OCI-LY1 (cell line): ENCODE measurements around the gene SLC22A1.

Source experiments
- H2AFZ ChIP-seq: fragments of 200-600 bp; sonication (generic), shearing (Covaris generic); 2 replicates; pipeline ENCODE4 v1.6.0; 2014; ENCODE audit warnings: antibody characterized with exemption, mild to moderate bottlenecking, low read length
- H3F3A ChIP-seq: fragments of 200-600 bp; sonication (generic), shearing (Covaris generic); 2 replicates; pipeline ENCODE4 v1.6.0; 2014; ENCODE audit warnings: mild to moderate bottlenecking, antibody characterized with exemption, low read length, moderate library complexity; ENCODE audit not compliant: insufficient read depth
- H3K27ac ChIP-seq: fragments of 200-600 bp; sonication (generic); 2 replicates; pipeline ENCODE4 v1.5.1; 2014; ENCODE audit warnings: low read length, mixed run types, mild to moderate bottlenecking, low read depth; ENCODE audit not compliant: poor library complexity, severe bottlenecking
- H3K27me3 ChIP-seq: fragments of 200-600 bp; sonication (generic); 2 replicates; pipeline ENCODE4 v1.6.0; 2014; ENCODE audit warnings: antibody characterized with exemption, mild to moderate bottlenecking, low read length, moderate library complexity; ENCODE audit not compliant: insufficient read depth
- H3K36me3 ChIP-seq: fragments of 200-600 bp; sonication (generic); 2 replicates; pipeline ENCODE4 v1.6.1; 2014; ENCODE audit warnings: mild to moderate bottlenecking, antibody characterized with exemption, low read length, moderate library complexity, mixed read lengths; ENCODE audit not compliant: insufficient read depth
- H3K4me1 ChIP-seq: fragments of 200-600 bp; sonication (generic); 2 replicates; pipeline ENCODE4 v1.5.1; 2014; ENCODE audit warnings: mild to moderate bottlenecking, low read length, moderate library complexity; ENCODE audit not compliant: insufficient read depth, severe bottlenecking
- H3K4me2 ChIP-seq: fragments of 200-600 bp; sonication (generic), shearing (Covaris generic); 2 replicates; pipeline ENCODE4 v1.6.1; 2014; ENCODE audit warnings: low read length
- H3K4me3 ChIP-seq: fragments of 200-600 bp; sonication (generic); 2 replicates; pipeline ENCODE4 v1.5.1; 2014; ENCODE audit warnings: low read length, low read depth, mild to moderate bottlenecking, mixed read lengths; ENCODE audit not compliant: poor library complexity, severe bottlenecking
- H3K79me2 ChIP-seq: fragments of 200-600 bp; shearing (Covaris generic); 2 replicates; pipeline ENCODE4 v1.6.1; 2016; ENCODE audit warnings: mixed run types, low read length, mixed read lengths; ENCODE audit not compliant: insufficient read depth
- H3K9ac ChIP-seq: fragments of 200-600 bp; sonication (generic), shearing (Covaris generic); 2 replicates; pipeline ENCODE4 v1.6.1; 2014; ENCODE audit warnings: mild to moderate bottlenecking, low read length, mixed read lengths
- H3K9me2 ChIP-seq: fragments of 200-600 bp; sonication (generic), shearing (Covaris generic); 2 replicates; pipeline ENCODE4 v1.6.1; 2014; ENCODE audit warnings: low read depth, mild to moderate bottlenecking, low read length, mixed read lengths
- H3K9me3 ChIP-seq: fragments of 200-600 bp; shearing (Covaris generic); 2 replicates; pipeline ENCODE4 v1.6.1; 2014; ENCODE audit warnings: low read length, mixed read lengths
- H4K20me1 ChIP-seq: fragments of 200-600 bp; sonication (generic), shearing (Covaris generic); 2 replicates; pipeline ENCODE4 v1.6.0; 2016; ENCODE audit warnings: mild to moderate bottlenecking, low read length; ENCODE audit not compliant: insufficient read depth
- EZH2 ChIP-seq: fragments of 200-600 bp; sonication (generic), shearing (Covaris generic); IDR thresholded peaks from 2 replicates; pipeline ENCODE4 v1.8.0; 2017; ENCODE audit warnings: borderline replicate concordance, mixed run types, mild to moderate bottlenecking, antibody characterized with exemption, low read length, moderate library complexity, mixed read lengths
- TF ChIP-seq, protein P1 (sequence below): fragments of 200-600 bp; sonication (generic), shearing (Covaris generic); IDR thresholded peaks from 2 replicates; pipeline ENCODE4 v1.5.1; 2017; ENCODE audit warnings: mild to moderate bottlenecking, antibody characterized with exemption, low read length, moderate library complexity, mixed read lengths

The SLC22A1 gene

DNA sequence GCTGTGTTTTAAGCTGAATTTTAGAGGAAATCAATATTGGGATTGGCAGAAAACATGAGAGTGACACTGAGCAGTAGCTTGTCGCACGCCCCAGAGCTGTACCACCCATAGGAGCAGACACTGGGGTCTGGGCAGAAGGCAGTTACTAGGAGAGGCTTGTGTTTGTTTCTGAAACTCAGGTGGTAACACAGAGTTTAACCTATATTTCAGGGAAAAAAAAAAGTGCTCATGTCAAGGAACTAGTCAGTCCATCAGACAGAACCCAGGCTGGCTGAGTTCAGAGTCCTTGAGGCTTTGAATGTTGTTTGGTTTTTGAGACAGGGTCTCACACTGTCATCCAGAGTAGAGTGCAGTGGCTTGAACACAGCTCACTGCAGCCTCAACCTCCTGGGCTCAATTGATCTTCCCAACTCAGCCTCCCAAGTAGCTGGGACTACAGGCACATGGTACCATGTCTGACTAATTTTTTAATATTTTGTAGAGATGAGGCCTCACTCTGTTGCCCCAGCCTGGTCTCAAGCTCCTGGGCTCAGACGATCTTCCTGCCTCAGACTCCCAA, 6.6 kb downstream of the SLC22A1 start:
- H3K36me3 ChIP-seq = no peaks in the 10 kb centered on the region
- no peaks in the 10 kb centered on the region for H4K20me1 ChIP-seq
- H2AFZ ChIP-seq = no peak overlapping the region
- H3K9ac ChIP-seq = no peak overlapping the region
- no peaks in the 10 kb centered on the region for H3K9me2 ChIP-seq
- H3K27me3 ChIP-seq = no peaks in the 10 kb centered on the region
- no peaks in the 10 kb centered on the region for H3K4me1 ChIP-seq
- no peak overlapping the region for H3K4me2 ChIP-seq
- no peak overlapping the region for H3K27ac ChIP-seq
- H3K79me2 ChIP-seq = no peaks in the 10 kb centered on the region
- no peak overlapping the region for H3K4me3 ChIP-seq
- H3K9me3 ChIP-seq = no peaks in the 10 kb centered on the region
- TF ChIP-seq, protein P1, sequence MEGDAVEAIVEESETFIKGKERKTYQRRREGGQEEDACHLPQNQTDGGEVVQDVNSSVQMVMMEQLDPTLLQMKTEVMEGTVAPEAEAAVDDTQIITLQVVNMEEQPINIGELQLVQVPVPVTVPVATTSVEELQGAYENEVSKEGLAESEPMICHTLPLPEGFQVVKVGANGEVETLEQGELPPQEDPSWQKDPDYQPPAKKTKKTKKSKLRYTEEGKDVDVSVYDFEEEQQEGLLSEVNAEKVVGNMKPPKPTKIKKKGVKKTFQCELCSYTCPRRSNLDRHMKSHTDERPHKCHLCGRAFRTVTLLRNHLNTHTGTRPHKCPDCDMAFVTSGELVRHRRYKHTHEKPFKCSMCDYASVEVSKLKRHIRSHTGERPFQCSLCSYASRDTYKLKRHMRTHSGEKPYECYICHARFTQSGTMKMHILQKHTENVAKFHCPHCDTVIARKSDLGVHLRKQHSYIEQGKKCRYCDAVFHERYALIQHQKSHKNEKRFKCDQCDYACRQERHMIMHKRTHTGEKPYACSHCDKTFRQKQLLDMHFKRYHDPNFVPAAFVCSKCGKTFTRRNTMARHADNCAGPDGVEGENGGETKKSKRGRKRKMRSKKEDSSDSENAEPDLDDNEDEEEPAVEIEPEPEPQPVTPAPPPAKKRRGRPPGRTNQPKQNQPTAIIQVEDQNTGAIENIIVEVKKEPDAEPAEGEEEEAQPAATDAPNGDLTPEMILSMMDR = no peak
- no peaks in the 10 kb centered on the region for H3F3A ChIP-seq

DNA sequence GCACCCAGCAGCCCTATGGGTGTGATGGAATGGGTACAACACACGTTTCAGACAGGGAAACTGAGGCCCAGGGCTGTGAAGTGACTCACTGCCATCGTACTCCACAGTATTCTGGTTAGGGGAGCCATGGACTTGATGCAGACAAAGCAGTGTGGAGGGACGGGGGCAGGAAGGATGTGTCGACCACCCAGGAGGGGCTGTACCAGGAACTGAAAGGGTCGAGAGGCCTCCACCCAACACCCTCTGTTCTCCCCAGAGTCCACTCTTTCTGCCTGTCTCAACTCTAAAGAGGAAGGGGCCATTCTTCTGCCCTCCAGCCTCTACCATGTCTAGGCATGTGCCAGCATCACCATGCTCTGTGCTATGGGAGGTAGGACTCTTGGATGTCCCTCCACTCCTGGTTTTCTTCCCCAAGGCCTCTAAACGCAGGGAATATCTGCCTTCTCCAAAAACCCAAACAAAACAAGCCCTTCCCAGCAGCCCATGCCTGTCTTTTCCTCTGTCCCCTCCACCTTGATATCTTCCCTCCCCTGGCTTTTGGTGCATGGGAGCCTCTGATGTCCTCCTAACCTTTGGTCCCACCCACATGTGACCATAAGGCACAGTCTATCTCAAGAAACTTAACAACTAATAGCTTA, 7.4 kb downstream of the SLC22A1 start:
- Histone ChIP-seq H3K9me3 (no peaks in the 10 kb centered on the region), H3K4me3 (no peak overlapping the region), H3K27ac (no peak overlapping the region), H3K4me1 (no peaks in the 10 kb centered on the region), H3K27me3 (no peaks in the 10 kb centered on the region; the same call in 1 of the 2 replicates), H3K79me2 (no peaks in the 10 kb centered on the region), H2AFZ (no peak overlapping the region), H3K9me2 (no peaks in the 10 kb centered on the region), H4K20me1 (no peaks in the 10 kb centered on the region), H3K9ac (no peak overlapping the region), H3K4me2 (no peak overlapping the region), H3K36me3 (no peaks in the 10 kb centered on the region), H3F3A (no peaks in the 10 kb centered on the region)
- TF ChIP-seq EZH2 = no peak
- TF ChIP-seq, protein P1 = no peak

DNA sequence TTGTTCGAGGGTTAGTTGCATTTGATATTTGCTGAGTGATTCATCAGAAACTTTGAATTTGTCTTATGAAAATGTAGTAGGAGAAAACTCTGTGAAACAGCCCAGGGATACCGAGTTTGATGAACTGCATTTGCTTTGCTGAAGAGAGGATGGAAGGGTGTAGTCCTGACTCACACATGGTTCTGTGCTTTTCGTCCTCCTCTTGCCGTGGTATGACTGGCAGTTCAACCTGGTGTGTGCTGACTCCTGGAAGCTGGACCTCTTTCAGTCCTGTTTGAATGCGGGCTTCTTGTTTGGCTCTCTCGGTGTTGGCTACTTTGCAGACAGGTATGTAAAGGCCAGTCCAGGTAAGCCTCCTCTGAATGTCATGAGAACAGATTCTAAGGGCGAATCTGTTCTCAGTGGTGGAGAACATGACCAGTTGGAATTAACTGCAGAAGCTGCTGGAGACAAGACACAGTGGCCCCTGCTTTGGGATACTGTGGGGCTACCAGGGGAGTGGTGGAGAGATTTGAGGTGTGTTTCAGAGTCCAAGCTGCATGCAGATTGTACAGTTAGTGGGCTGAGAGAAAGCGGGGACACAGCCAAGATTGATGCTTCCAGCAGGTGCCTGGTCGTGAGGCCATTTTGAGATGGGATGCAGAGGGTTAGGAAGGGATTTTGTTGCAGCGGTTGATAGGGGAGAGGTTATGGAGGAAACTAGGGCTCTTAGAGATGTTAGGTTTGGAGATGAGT, 8.4 kb downstream of the SLC22A1 start:
- H3K9me2 ChIP-seq = no peaks in the 10 kb centered on the region
- no peak for TF ChIP-seq EZH2
- TF ChIP-seq, protein P1 = no peak
- no peaks in the 10 kb centered on the region for H4K20me1 ChIP-seq
- no peaks in the 10 kb centered on the region; the same call in 1 of the 2 replicates for H3K27me3 ChIP-seq
- no peaks in the 10 kb centered on the region for H3F3A ChIP-seq
- no peak overlapping the region for H2AFZ ChIP-seq
- no peaks in the 10 kb centered on the region for H3K9me3 ChIP-seq
- no peak overlapping the region for H3K27ac ChIP-seq
- no peaks in the 10 kb centered on the region for H3K36me3 ChIP-seq
- no peak overlapping the region for H3K9ac ChIP-seq
- H3K4me1 ChIP-seq = no peaks in the 10 kb centered on the region
- H3K4me2 ChIP-seq = no peak overlapping the region
- no peak overlapping the region for H3K4me3 ChIP-seq
- no peaks in the 10 kb centered on the region for H3K79me2 ChIP-seq
